CD4-positive, alpha-beta T cell treated with Interleukin-2 at 100 ng/mL for 4 hours (primary cell): ENCODE measurements around the gene RRP12.

Experiments
- DNase-seq: peaks from one replicate; pipeline ENCODE4 v3.0.0-alpha.2; 2020; ENCODE audit warnings: low spot score

The RRP12 gene

DNA sequence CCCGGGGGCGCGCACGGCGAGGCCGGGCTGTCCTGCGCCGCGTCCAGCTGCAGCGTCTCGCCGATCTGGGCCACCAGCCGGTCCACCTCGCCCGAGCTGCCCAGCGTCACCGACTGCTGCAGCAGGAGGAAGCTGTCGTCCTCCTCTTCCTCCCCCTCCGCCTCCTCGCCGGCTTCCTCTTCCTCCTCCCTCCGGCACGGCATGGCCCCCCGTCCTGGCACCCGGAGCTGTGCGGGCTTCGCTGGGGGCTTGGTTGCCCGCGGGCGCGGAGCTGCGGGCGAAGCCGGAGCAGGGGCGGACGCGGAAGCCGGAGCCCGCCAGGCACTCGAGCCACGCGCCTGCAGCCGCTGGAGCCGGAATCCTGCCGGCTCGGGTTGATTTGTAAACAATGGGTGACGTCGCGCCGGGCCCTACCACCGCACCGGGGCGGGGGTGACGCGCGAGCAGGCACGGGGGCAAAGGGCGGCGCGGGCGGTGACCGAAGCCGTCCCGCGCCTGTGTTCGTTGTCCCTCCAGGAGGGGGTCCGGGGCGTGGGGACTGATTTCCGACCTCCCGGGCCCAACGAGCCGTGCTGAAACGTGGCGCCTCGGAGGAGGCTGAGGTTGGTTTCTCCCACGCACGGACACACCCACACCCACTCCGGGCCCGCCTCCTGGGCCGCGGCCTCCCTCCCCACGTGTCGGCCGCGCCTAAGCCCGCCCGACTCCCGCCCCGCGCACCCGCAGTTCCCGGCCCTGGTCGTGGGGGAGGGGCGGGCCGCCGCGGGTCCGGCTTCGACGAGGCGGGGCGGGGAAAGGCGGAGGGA lies 66.6 kb downstream of the RRP12 start, which contains the start of gene FRAT2:
Gene FRAT2 (minus strand): TSS at position 360 of the 806 bp plus-strand sequence. CDS start 157 bp downstream, at position 203.
- peak; percentile 86 for DNase-seq

DNA sequence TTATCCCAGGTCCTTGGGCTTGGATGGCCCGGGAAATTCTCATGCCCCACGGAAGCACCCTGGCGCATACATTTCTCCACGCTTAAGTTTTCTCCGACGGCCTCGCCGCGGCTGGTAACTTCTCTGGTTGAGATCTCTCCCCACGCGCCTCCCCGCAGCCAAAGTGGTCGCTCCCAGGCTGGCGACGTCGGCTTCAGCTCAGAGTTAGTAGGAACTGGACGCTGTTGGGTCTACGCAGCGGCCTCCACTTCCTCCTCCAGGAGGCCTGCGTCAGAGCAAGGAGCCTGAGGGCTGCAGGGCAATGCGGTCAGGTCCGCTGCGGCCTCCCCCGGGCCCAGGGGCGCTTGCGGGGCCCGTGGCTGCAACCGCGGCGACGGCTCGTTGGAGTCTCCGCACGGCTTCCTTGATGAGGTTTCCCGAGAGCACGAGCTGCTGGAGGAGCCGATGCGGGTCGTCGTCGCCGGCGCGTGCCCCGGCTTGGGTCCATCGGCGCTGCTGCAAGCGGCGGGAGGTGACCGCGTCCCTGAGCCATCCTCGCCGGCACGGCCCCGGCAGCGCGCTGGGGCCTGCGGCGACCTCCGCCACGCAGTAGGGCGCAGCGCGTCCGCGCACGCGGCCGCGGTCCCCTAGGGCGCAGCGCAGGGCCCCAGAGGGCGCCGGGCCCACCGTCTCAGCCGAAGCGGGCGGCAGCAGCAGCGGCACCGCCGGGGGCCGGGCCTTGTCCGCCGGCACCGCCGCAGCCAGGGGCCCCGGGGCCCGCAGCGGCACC lies 67.4 kb downstream of the RRP12 start:
- DNase-seq, result no peak

DNA sequence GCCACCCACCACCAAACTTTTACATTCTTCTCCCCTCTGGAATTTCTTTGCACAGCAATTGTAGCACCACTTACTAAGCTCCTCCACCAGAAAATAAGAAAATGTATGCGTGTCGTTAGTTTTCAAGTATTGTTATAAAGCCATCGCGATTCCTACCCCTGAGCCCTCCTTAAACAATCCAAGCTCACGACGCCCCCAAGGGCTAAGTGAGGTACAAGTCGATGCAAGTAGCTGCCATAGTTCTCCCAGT lies 67.9 kb downstream of the RRP12 start:
- no peak for DNase-seq

DNA sequence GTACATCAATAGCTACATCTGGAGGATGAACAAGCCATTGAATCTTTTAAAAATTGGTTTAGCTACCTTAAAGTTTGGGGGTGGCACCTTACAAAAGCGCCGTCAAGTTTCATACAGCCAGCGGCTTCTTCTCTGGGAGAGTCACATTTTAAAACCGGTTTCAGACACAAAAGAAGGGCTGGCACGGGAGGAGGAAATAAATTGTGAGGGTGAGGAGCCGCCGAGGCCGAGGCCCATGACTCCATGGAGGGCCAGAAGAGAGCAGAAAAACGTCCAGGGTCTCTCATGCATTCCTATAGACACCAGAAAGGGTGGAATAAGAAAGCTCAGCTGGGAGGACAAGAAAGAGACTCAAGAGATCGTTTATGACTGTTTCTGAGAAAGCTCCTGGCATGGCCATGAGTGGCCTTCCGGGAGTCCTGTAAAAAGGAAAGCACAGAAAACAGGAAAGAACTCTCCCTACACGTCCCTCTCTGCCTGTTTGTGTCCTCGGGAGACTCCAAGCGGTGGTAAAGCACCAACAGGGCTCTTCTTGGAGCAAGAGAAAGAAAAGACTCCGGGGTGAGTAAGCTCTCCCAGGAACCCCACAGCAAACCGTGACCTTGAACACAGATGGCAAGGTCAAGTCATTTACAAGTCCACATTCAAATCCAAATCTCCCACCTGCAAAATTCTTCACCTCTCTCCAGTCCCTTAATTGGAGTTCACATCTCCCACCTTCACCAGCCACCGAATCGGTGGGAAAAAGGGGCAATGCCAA lies 68.4 kb downstream of the RRP12 start:
- no peak for DNase-seq

DNA sequence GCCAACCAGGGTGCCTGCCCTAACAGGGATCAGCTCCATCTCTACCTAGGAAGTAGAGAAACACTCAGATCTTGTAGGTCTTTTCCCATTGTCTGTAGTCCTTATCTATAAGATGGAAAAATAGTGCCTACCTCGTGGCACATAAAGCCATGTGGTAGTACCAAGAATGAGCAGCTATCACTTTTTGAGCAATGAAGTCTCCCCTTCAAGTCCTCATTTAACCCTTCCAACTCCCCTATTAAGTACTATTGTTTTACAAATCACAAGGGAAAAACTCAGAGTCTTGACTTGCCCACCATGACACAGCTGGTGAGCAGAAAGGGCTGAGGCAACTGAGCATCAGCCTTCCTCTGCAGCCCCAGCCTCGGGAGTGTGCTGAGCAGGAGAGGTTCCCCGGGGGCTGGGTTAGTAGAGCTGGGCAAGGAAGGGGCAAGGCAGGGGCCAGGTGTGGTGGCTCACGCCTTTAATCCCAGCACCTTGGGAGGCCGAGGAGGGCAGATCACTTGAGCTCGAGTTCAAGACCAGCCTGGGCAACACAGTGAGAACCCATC lies 69.9 kb downstream of the RRP12 start:
- no peak for DNase-seq

DNA sequence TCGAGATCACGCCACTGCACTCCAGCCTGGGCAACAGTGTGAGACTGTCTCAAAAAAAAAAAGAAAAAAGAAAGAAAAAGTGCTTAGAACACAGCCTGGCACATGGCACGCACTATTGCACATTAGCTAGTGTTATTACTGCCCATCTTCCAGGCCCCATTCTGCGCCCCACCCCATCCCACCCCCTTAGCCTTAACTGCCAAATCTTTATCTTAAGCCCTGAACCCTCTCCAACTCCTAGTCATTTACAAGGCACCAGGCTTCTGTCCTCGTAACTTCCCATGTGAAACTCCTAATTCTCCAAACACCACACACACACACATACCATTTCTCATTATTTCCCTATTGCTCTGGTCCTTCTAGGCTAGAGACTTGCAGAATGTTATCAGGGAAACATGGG lies 71.4 kb downstream of the RRP12 start:
- no peak for DNase-seq

DNA sequence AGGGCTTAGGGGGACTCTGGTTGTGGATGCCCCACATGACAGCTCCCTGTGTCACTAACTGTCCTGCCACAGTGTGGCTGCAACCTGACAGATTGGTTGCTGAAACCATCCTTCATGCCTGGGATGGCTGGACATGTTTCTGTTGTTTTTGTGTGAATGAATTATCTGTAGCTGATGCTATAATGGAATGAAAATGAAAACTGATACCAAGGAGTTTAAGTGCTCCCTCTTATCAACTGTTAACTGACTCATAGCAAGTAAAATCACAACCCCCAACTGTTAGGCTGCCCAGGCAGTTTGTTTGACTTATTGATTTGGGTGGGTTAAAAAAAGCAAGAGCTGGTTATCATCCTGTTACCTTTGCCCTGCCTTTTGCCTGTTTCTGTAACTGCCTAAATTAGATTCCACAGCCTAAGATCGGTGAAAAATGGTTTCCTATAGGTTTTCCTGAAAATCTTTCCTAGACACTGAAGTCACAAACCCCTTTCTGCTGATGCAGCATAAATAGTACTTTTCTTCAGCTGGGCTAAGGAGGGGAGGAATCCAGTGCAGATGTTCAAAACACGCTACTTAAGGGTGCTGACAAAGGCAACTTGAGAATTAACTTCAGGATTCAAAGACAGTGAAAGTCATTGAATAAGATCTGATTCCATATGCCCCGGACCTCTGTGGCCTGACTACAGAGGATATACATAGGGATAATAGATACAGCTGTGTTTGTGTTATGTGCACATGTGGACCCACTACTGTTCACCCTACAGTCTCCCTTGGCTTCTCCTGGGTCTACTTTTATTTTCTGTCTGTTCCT lies 72.3 kb downstream of the RRP12 start:
- no peak for DNase-seq

DNA sequence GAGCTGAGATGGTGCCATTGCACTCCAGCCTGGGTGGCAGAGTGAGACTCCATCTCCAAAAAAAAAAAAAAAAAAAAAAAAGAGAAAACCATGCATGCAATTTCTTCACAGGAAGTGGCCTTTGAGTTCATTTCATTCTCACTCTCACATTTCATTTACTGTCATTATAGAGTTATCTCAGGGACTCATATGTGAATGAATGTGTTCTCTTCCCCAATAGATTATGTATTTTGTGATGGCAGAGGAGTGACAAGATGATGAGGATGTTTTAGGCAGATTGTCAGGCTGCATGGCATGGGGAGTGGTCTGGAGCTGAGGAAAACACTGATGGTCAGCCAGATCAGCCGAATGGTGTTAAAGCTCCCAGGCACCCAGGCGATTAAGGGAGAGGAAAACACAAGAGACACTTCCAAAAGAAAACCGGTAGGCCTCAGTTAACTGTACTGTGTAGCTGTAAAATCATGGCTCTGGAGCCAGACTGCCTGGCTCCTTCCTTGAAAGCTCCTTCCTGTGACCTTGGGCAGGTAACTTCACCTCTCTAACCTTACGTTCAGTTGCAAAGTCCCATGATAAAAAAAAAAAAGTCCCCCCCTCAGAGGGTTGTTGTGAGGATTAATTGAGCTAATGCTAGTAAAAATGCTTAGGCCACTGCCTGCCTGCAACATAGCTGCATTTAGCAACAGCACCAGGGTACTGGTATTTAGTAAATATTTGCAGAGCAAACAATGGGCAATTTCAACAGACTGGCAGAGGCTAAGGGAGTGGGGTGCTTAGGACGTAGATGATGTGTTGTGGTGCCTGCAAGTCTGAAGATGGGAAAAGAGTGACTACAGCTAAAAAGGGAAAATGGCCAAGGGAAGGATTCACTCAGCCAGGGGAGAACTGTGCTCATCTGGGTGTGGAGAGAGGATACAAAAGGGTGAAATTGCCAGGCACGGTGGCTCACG lies 73.5 kb downstream of the RRP12 start:
- DNase-seq, result no peak

DNA sequence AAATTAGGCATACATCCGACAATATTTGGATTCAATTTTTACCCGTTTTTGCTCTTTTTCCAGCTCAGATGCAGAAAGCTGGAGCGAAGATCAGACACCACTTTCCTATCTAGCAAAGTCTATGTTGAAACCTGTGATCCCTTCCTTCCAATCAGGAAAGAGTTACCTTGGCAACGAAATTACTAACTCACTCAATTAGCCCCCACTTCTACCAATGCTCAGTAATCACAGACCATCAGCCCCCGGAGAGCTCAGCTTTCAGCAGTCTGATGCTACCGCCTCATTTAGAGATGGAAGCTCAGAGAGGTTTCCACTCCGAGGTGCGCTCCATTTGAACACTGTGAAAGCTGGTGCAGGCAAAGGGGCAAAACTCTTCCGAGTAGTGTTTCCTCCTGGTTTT lies 75.4 kb downstream of the RRP12 start:
- DNase-seq, result no peak

DNA sequence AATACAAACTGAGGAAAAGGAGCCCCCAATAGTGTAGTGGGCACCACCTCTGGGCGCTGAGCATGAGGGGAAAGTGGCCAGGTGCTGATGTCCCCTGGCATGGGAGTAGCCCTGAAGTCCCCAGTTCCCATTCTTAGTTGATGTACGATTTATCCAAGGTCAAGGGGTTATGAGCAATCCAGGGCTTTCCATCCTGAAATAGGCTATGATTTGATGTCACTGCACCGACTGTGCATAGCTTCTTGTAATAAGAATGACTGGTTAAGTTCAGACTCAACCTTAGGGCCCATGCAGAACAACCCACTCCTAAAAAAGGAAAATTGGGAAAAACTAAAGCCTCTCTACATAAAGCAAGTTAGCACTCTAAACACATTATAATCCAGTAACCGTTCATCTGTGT lies 77.6 kb downstream of the RRP12 start:
- no peak for DNase-seq

DNA sequence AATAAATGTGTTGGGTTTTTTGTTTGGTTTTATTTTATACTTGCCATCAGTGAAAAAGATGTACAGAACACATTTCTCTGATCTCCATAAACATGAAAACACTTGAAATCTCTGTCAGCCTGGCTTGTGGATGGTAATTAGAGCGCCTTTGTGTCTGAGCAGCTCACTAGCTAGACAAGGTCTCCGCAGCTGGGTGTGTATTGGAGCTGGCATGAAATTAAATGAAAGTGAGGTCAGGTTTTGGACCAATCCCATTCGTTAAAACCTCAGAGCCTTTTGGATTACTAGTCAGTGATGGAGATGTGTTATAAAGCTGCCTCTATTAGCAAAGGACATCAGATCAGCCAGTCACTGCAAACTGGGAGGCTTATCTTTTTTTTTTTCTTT lies 79.3 kb downstream of the RRP12 start:
- DNase-seq, result no peak

DNA sequence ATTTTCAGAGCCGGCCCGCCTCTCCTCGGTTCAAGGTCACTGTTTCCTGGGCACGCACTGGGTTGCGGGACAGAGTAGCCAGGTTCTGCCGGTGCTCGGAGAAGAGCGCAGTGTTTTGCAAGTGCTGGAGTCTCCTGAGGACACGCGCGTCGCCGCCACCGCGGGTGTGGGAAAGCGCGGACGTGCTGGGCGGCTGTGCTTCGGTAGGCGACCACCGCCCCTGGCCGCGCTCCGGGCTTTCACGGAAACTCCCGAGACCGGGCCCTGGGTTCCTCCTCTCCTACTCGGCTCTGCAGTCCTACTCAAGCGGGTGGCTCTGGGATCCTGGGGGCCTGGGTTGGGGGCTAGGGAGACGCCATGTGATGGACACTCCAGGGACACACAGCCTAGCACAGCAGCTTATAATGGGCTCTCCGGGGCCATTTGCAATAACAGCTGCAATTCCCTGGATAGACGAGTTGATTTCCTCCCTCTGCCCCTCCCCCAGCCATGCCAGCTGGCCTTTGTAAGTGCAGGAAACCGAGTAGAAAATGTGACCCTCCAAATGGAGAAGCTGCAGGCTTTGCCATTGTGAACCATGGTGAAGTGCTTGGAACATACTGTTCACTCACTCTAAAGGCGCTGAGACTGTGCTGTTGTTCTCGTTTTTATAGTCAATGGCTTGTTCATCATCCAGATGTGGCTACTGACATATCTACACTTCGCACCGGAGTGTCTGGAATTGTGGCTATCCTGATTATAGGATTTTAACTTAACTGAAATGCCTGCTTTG lies 79.9 kb downstream of the RRP12 start:
- DNase-seq, result no peak

DNA sequence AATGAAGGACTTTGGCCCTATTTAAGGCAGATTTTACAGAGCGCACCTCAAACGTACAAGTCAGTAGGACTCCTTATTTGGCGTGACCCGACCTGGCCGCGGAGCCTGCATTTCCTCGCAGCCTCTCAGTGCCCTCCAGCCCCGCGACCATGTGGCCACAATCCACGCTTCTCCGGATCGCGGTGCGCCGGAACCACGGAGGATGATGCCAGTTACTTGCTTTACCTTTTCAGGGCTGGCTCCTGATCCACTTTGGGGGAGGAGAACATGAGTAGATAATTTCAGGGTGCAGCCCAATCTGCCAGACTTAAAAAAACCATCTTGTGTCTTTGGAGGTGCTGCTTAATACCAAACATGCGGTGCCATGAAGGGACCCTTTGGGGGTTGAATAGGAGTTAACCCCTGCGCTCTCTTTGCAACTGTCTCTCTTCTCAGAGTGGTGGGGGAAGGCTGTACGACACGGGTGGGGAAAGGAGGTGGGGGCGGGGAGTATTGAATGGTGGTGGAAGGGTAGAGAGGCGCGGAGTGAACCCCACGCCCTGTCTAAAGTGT lies 80.6 kb downstream of the RRP12 start:
- DNase-seq, result no peak

DNA sequence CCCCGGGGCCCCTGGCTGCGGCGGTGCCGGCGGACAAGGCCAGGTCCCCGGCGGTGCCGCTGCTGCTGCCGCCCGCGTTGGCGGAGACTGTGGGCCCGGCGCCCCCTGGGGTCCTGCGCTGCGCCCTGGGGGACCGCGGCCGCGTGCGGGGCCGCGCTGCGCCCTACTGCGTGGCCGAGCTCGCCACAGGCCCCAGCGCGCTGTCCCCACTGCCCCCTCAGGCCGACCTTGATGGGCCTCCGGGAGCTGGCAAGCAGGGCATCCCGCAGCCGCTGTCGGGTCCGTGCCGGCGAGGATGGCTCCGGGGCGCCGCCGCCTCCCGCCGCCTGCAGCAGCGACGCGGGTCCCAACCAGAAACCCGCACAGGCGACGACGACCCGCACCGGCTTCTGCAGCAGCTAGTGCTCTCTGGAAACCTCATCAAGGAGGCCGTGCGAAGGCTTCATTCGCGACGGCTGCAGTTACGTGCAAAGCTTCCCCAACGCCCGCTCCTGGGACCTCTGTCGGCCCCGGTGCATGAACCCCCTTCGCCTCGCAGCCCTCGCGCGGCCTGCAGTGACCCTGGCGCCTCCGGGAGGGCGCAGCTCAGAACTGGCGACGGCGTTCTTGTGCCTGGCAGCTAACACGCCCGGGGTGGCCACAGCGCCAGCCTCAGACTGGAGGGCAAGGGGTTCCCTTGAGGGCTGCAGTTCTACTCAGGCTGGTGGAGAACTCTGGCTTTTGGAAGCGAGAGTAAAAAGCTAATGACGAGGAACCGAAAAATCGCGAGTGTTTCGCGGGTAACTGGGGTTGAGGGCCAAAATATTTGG lies 81.3 kb downstream of the RRP12 start:
- DNase-seq, result peak; percentile 67

DNA sequence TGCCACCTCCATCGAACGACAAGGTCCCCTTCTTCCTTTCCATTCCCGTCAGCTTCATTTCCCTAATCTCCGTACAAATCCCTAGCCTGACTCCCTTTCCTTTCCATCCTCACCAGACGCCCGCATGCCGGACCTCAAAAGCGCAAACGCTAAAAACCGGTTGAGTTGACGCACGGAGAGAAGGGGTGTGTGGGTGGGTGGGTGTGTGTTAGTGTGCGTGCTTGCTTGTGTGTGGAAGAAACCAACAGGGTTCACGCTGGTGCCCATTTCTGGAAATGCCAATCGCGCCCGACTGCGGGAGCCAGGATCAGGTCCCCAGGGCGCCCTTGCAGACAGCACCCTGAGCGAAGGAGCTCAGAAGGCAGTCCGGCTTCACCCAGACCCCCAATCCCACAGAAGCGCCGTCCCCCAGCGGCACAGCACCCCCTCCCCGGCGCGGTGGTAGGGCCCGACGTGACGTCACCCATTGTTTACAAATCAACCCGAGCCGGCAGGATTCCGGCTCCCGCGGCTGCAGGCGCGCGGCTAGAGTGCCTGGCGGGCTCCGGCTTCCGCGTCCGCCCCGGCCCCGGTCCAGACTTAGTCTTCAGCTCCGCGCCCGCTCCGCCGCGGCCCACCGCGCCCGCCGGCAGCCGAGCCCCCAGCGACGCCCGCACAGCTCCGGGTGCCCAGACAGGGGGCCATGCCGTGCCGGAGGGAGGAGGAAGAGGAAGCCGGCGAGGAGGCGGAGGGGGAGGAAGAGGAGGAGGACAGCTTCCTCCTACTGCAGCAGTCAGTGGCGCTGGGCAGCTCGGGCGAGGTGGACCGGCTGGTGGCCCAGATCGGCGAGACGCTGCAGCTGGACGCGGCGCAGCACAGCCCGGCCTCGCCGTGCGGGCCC lies 82.1 kb downstream of the RRP12 start, which contains the start of gene FRAT1:
Gene FRAT1 (plus strand): TSS at position 500 of the 880 bp plus-strand sequence. CDS start 183 bp downstream, at position 683.
- DNase-seq, result peak; percentile 90

DNA sequence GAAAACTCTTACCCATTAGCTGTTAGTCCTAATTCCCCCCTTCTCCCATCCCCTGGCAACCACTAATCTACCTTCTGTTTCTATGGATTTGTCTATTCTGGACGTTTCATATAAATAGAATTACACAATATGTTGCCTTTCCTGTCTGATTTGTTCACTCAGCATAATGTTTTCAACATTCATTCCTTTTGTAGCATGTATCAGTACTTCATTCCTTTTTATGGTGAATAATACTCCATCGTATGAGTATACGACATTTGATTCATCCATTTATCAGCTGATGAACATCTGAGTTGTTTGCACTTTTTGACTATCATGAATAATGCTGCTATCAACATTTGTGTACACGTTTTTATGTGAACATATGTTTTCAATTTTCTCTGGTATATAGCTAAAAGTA lies 86.5 kb downstream of the RRP12 start:
- DNase-seq, result no peak

DNA sequence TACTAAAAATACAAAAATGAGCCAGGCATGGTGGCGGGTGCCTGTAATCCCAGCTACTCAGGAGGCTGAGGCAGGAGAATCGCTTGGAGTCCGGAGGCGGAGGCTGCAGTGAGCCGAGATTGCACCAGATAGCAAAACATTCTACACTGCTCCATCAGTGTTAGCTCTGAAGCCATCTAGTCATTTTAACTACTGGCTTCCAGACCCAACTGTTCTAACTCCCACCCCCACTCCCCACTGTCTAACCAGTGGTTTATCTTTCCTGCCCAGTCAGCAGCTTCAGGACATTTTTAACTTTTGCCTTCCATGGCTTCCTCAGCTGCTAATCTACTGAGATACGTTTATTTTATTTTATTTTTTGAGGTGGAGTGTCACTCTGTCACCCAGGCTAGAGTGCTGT lies 88.2 kb downstream of the RRP12 start:
- DNase-seq, result no peak
